ENCODE results near the gene MED9. TPM values are rescaled to one million over a fixed set of nuclear protein-coding genes. Genes with fewer than 3 reads are reported as not detected.

Gene MED9
- total and polyA plus RNA-seq, 9 of the 15 experiments (the other 6 are each of a cell fraction or from before 2014, with no cell fraction given) = 2.2 to 15.8 (median 12.7) TPM

- TF ChIP-seq CHD7 (IDR thresholded peaks at IDR 0.05; ENCODE audit: low read depth, low read length) (no peak), CREB1 (IDR thresholded peaks at IDR 0.05) (no peak), CREB1 (CRISPR knock-in tag; IDR thresholded peaks at IDR 0.05) (no peak), E2F5 (CRISPR knock-in tag; IDR thresholded peaks at IDR 0.05) (no peak), CBFA2T2 (conservative IDR thresholded peaks at IDR 0.05) (peak; percentile 55), TCF3 (CRISPR knock-in tag; IDR thresholded peaks at IDR 0.05) (peak; percentile 62), ATF3 (IDR thresholded peaks at IDR 0.05) (no peak), ATF3 (CRISPR knock-in tag; conservative IDR thresholded peaks at IDR 0.05) (no peak), NONO (IDR thresholded peaks at IDR 0.05; ENCODE audit: low read depth in 2 of 2, low read length in 1 of 2) (no peak), CHCHD3 (CRISPR knock-in tag; IDR thresholded peaks at IDR 0.05) (no peak), RBM15 (IDR thresholded peaks at IDR 0.05; ENCODE audit: insufficient read depth, low read length) (no peak), HNRNPL (IDR thresholded peaks at IDR 0.05; ENCODE audit: low read depth, low read length) (no peak), KLF6 (CRISPR knock-in tag; IDR thresholded peaks at IDR 0.05; ENCODE audit: borderline replicate concordance) (no peak)
Measured at GRCh38 chr17:17508646-17509591, 32.1 kb downstream of the MED9 start (continued).

Measured in K562 (cell line).